NCI-H1436 treated with DMSO at 0.1 percent for 48 hours (cell line): ENCODE measurements around the gene NMRK2.
A peak's percentile ranks its signal among the peaks of the same experiment; 100 is the strongest.
"Not testable (repeated sequence)": the region's sequence is repeated elsewhere in the genome, so short reads cannot be mapped to it uniquely, and the experiment has no call there.

Experiments used
- DNase-seq: peaks from one replicate; lab custom pipeline; 2025; lab: John Stamatoyannopoulos, UW

The NMRK2 gene

GRCh38 chr19:3964256-3965194 lies 31.7 kb downstream of the NMRK2 start:
- DNase-seq, result no peak

GRCh38 chr19:3966051-3967017 lies 33.5 kb downstream of the NMRK2 start:
- DNase-seq, result no peak

- DNase-seq, result not testable (repeated sequence)
Measured at GRCh38 chr19:3967983-3968382, 35.1 kb downstream of the NMRK2 start.

GRCh38 chr19:3968556-3969434 lies 35.9 kb downstream of the NMRK2 start:
- no peak for DNase-seq

- no peak for DNase-seq
Measured at GRCh38 chr19:3969435-3970312, 36.8 kb downstream of the NMRK2 start.

GRCh38 chr19:3970313-3970807 lies 37.5 kb downstream of the NMRK2 start:
- DNase-seq, result no peak

- DNase-seq, result peak; percentile 83
Measured at GRCh38 chr19:3970808-3971598, 38.1 kb downstream of the NMRK2 start, which contains the start of gene DAPK3. TSS of gene DAPK3 (minus strand) at chr19:3971099. CDS start at chr19:3969735, 1,364 bp downstream.

- DNase-seq, result no peak
Measured at GRCh38 chr19:3975144-3975543, 42.3 kb downstream of the NMRK2 start.

GRCh38 chr19:3975637-3976087 lies 42.8 kb downstream of the NMRK2 start:
- no peak for DNase-seq

- DNase-seq, result no peak
Measured at GRCh38 chr19:3976495-3977241, 43.8 kb downstream of the NMRK2 start.

- DNase-seq, result no peak
Measured at GRCh38 chr19:3977242-3978143, 44.6 kb downstream of the NMRK2 start.

GRCh38 chr19:3978145-3978544 lies 45.3 kb downstream of the NMRK2 start:
- DNase-seq, result no peak

- DNase-seq, result no peak
Measured at GRCh38 chr19:3979289-3979673, 46.4 kb downstream of the NMRK2 start.

- DNase-seq, result no peak
Measured at GRCh38 chr19:3979674-3980352, 46.9 kb downstream of the NMRK2 start.

GRCh38 chr19:3980353-3981251 lies 47.7 kb downstream of the NMRK2 start:
- DNase-seq, result no peak

- DNase-seq, result no peak
Measured at GRCh38 chr19:3981373-3981735, 48.5 kb downstream of the NMRK2 start.
